Choroid plexus epithelial cell (primary cell): ENCODE data around the gene IL1A.

Experiments used
- DNase-seq: peaks from one replicate; pipeline ENCODE4 v3.0.0-alpha.2; 2010; ENCODE audit warnings: low read depth
- H3K4me3 ChIP-seq: 2 replicates; pipeline ENCODE4 v1.5.1; 2011; ENCODE audit warnings: low read depth, mild to moderate bottlenecking, control low read depth, low read length, moderate library complexity
- TF ChIP-seq, protein P1 (sequence below): conservative IDR thresholded peaks from 2 replicates; pipeline ENCODE4 v1.5.1; 2011; ENCODE audit warnings: low read depth, mild to moderate bottlenecking, control low read depth, inconsistent platforms, low read length, moderate library complexity

The IL1A gene

DNA sequence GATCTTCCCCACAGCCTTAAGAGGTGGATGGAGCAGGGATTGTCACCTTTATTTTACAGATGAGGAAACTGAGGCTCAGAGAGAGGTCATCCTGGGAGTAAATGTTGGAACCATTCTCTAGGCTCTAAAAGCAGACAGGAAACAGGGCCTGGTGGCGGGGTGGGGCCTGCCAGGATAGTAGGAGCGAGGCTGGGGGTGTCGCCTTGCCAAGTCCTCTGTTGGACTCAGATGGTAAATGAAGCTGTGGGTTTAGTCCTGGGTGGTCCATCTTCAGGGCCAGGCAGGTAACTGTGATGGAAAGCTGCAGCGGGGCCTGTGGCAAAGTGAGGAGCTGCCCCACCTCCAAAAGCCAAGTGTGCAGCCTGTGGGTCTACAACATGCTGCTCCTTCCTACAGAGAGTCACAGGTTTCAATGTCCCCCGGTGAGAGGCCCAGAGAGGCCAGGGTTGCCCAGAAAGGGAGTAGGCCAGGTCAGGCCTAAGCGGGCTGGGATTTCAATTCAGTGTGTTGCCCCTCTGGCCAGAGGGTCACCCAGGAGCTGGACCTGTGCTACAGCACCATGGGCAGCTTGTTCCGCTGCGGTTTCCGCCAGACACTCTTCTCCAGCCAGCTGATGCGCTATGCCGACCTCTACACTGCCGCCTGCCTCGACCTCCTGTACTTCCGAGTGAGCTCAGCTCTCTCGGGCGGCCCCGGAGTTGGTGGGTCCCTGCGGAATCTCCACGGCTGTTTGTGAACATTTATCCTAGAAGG lies 56.8 kb downstream of the IL1A start:
- DNase-seq, result no peak
- H3K4me3 ChIP-seq, result no peak overlapping the region
- TF ChIP-seq, protein P1, sequence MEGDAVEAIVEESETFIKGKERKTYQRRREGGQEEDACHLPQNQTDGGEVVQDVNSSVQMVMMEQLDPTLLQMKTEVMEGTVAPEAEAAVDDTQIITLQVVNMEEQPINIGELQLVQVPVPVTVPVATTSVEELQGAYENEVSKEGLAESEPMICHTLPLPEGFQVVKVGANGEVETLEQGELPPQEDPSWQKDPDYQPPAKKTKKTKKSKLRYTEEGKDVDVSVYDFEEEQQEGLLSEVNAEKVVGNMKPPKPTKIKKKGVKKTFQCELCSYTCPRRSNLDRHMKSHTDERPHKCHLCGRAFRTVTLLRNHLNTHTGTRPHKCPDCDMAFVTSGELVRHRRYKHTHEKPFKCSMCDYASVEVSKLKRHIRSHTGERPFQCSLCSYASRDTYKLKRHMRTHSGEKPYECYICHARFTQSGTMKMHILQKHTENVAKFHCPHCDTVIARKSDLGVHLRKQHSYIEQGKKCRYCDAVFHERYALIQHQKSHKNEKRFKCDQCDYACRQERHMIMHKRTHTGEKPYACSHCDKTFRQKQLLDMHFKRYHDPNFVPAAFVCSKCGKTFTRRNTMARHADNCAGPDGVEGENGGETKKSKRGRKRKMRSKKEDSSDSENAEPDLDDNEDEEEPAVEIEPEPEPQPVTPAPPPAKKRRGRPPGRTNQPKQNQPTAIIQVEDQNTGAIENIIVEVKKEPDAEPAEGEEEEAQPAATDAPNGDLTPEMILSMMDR, result no peak

DNA sequence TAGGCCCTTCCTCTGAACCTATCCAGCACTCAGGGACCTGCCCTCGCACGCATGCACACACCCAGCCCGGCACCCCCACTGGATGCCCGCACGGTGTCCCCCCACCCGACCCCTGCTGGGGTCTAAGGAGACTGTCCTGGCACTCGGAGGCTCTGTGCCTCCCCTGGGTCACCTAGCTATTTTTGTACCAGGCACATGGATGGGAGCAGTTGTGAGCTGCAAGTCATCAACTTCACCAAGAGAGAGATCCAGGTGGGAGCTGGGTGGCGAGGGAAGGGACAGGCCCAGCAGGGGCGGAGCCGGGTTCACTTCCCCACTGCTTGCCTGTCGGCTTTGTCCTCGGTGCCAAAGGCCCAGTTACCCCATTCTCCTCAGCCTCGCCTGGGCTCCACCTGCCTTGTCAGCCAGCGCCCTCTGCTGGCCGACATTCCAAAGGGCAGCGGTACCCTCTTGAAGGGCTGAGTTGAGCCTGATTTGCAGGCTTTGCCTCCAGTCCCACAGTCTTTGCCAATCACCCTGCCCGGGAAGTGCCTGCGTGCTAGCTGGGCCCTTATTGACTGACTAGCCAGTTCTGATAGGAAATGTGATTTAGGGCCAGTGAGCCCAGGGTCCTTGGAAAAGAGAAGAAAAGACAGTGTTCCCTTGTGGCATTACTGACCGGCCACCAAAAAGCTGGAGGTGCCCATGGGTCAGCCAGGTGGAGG lies 57.7 kb downstream of the IL1A start:
- peak; percentile 93 for DNase-seq
- H3K4me3 ChIP-seq, result no peak overlapping the region
- TF ChIP-seq, protein P1, result peak; percentile 98

DNA sequence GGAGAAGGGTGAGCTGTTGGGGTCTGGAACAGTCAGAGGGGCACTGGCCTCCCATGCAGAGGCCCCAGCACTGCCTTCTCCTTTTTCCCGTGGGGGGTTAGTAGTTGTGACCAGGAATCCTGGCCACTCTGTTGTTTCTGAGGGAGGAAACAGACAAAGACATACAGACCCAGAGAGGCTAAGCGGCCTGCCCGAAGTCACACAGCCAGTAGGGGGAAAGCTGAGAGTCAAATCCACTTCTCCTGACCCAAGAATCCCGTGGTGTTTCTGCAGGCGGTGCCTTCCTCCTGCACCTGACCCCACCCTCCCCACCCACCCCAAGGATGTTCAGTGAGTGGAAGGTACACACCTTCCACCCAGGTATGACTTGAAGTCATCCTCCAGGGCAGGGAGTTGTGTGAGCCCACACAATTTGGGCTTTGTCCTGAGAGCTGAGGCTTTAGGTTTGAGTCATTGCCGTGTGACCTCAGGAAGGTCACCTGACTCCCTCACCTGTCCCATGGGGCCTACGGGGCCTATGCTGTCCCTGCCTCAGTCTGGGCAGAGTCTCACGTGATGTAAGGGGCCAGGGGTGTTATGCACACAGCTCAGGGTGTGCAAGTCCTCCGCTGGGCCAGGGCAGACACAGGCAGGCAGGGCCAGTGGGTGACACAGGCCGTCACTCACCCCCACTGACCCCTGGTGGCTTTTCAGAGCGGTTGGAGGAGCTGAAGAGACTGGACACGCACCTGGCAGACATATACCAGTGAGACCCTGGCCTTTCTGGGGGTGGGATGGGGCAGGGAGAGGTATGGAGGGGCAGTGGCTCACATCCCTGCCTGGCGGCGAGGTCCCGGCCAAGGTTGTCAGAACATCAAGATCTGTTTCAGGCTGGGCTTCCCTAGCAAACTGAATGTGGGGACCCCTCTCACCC lies 58.5 kb downstream of the IL1A start:
- H3K4me3 ChIP-seq, result no peak overlapping the region
- DNase-seq, result no peak
- TF ChIP-seq, protein P1, result no peak

DNA sequence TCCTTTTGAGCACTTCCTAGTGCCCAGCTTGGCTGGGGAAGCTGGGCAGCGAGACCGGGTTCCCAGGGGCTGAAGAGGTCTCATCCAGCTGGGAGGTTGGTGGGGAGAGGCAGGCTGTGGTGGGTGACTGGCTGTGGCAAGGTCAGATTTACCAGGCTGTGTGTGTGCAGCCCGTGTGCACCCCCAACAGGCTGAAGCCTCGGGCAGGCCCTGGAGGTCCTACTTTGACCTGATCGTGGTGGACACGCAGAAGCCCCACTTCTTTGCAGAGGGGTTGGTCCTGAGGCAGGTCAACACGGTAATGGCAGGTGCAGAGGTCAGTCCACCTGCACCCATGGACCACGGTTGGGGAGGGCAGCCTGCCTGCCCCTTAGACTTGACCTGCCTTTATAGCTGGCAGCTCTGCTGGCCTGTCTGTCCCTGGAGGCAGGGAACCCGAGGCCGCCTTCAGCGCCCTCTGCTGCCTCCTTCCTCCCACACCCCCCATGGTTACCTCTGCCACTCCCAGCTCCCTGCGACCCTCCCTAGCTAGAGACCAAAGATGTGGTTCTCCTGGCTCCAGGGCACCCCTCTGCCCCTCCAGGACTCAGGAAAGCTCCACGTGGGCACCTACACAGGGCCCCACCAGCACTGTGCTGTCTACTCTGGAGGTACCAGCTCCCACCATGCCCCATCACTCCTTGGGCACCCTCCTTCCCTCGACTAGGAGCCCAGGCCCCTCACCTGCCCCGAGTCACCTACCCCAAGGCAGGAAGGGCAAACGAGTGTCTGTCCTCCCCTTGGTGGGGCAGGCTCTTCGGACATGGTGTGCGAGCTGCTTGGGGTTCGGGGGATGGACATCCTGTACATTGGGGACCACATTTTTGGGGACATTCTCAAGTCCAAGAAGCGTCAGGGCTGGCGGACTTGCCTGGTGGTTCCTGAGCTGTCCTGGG lies 59.4 kb downstream of the IL1A start:
- no peak overlapping the region for H3K4me3 ChIP-seq
- peak; percentile 26 for DNase-seq
- TF ChIP-seq, protein P1, result peak; percentile 42

DNA sequence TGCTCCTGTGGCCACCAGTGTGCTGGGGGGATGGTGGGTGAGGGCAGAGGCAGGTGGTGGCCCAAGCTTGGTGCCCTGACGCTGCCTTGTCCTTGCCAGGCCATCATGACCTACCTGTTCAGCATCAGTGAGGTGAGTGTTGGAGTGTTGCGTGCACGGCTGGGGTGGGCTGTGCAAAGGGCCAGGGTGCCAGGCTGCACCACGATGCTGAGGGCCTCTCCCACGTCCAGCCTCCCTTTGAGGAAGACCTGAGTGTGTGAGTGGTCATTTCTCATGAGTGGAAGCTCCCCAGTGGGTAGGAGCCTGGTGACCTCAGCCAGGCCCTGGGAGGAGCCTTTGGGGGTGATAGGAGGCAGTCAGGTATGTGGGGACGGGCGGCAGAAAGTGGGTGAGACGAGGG lies 60.3 kb downstream of the IL1A start:
- DNase-seq, result no peak
- TF ChIP-seq, protein P1, result no peak
- H3K4me3 ChIP-seq, result no peak overlapping the region
